GM12878 (cell line): ENCODE results near the gene EBI3. TPM values are rescaled to one million over a fixed set of nuclear protein-coding genes. Genes with fewer than 3 reads are reported as not detected.

Source experiments
- BACH1 ChIP-seq: fragments of 450-650 bp; IDR thresholded peaks from 2 replicates; pipeline ENCODE4 v1.6.1; 2017; ENCODE audit warnings: mild to moderate bottlenecking, borderline replicate concordance
- BHLHE40 ChIP-seq, 2 experiments: fragments of 450-650 bp in 1 of 2; IDR thresholded peaks; 2 replicates each; pipeline ENCODE4 v1.6.1; 2011 to 2017; ENCODE audit warnings: low read depth in 2 of 2, borderline replicate concordance in 1 of 2, improper control_type of control experiment in 1 of 2, low read length in 1 of 2, mild to moderate bottlenecking in 1 of 2
- CEBPZ ChIP-seq: fragments of 150-350 bp; IDR thresholded peaks from 2 replicates; pipeline ENCODE4 v1.6.1; 2016; ENCODE audit warnings: low read depth, low read length
- CHD2 ChIP-seq: IDR thresholded peaks from 2 replicates; pipeline ENCODE4 v1.6.1; 2011; ENCODE audit warnings: low read depth, low read length, improper control_type of control experiment, borderline replicate concordance
- CUX1 ChIP-seq: IDR thresholded peaks from 2 replicates; pipeline ENCODE4 v1.6.1; 2012; ENCODE audit warnings: improper control_type of control experiment, low read depth, low read length; ENCODE audit not compliant: insufficient replicate concordance
- DPF2 ChIP-seq: fragments of 450-650 bp; IDR thresholded peaks from 2 replicates; pipeline ENCODE4 v1.6.1; 2017; ENCODE audit warnings: mild to moderate bottlenecking
- EGR1 ChIP-seq, 2 experiments: IDR thresholded peaks; 1 replicate in 1 of 2; 2 replicates in 1 of 2; pipeline ENCODE4 v1.6.1; 2011 to 2012; ENCODE audit warnings: low read depth in 2 of 2, low read length in 2 of 2, borderline replicate concordance in 1 of 2, mild to moderate bottlenecking in 1 of 2, moderate library complexity in 1 of 2
- IKZF2 ChIP-seq, 2 experiments: fragments of 450-650 bp; IDR thresholded peaks; 2 replicates each; pipeline ENCODE4 v1.6.1; 2017; ENCODE audit warnings: mild to moderate bottlenecking in 2 of 2, moderate library complexity in 2 of 2
- NFYA ChIP-seq: IDR thresholded peaks from 2 replicates; pipeline ENCODE4 v1.6.1; 2011; ENCODE audit warnings: low read depth, mild to moderate bottlenecking, low read length, improper control_type of control experiment, borderline replicate concordance
- PAX8 ChIP-seq: fragments of 450-650 bp; IDR thresholded peaks from 2 replicates; pipeline ENCODE4 v1.6.1; 2017; ENCODE audit warnings: mild to moderate bottlenecking, moderate library complexity
- PML ChIP-seq: IDR thresholded peaks from 2 replicates; pipeline ENCODE4 v1.6.1; 2012; ENCODE audit warnings: low read length, inconsistent platforms
- POLR2AphosphoS5 ChIP-seq: IDR thresholded peaks from 2 replicates; pipeline ENCODE4 v1.6.1; 2011; ENCODE audit warnings: mild to moderate bottlenecking, low read length, inconsistent platforms
- RAD51 ChIP-seq: fragments of 450-650 bp; IDR thresholded peaks from 2 replicates; pipeline ENCODE4 v1.6.1; 2016; ENCODE audit warnings: moderate library complexity, mild to moderate bottlenecking, inconsistent platforms
- RELA ChIP-seq: fragments of 450-650 bp; IDR thresholded peaks from 2 replicates; pipeline ENCODE4 v1.8.0; 2014; ENCODE audit warnings: borderline replicate concordance; ENCODE audit not compliant: partially characterized antibody
- SIN3A ChIP-seq: IDR thresholded peaks from 2 replicates; pipeline ENCODE4 v1.6.1; 2012; ENCODE audit warnings: low read depth, low read length, improper control_type of control experiment
- SKIL ChIP-seq: fragments of 450-650 bp; IDR thresholded peaks from 2 replicates; pipeline ENCODE4 v1.6.1; 2017; ENCODE audit warnings: mild to moderate bottlenecking, low read depth, inconsistent platforms; ENCODE audit not compliant: poor library complexity, severe bottlenecking
- SMARCA5 ChIP-seq: fragments of 450-650 bp; IDR thresholded peaks from 2 replicates; pipeline ENCODE4 v1.6.1; 2017; ENCODE audit warnings: mild to moderate bottlenecking
- SREBF1 ChIP-seq: IDR thresholded peaks from 2 replicates; pipeline ENCODE4 v1.6.1; 2012; ENCODE audit warnings: mild to moderate bottlenecking, low read length
- SREBF2 ChIP-seq: IDR thresholded peaks from 2 replicates; pipeline ENCODE4 v1.6.1; 2012; ENCODE audit warnings: mild to moderate bottlenecking, low read length
- SUPT20H ChIP-seq: IDR thresholded peaks from 2 replicates; pipeline ENCODE4 v1.6.1; 2011; ENCODE audit warnings: low read depth, mild to moderate bottlenecking, low read length, moderate library complexity, borderline replicate concordance; ENCODE audit not compliant: control insufficient read depth
- ZNF24 ChIP-seq: fragments of 450-650 bp; IDR thresholded peaks from 2 replicates; pipeline ENCODE4 v1.6.1; 2017; ENCODE audit warnings: antibody characterized with exemption, mild to moderate bottlenecking
- polyA plus RNA-seq, 11 experiments: library from polyadenylated mRNA; depleted of rRNA in 4 of 11; unstranded in 6 of 11; stranded (reverse) in 5 of 11; fragments of >200 nt; fragmentation: Nextera tagmentation in 4 of 11; fragmentation: Illumina TruSeq in 1 of 11; extraction: Ambion mirVana in 4 of 11; extraction: Trizol in 1 of 11; gene quantifications; 1 replicate in 1 of 11; 2 replicates in 10 of 11; pipeline versions ENCODE4 v1.2.1 to v1.2.3, GENCODE V29; 2011 to 2016; ENCODE audit warnings: inconsistent platforms in 2 of 11, missing spikeins in 2 of 11, low read depth in 1 of 11
- total RNA-seq, 4 experiments: library from RNA; depleted of rRNA in 3 of 4; stranded (reverse); fragments of >200 nt in 3 of 4; fragmentation: Illumina TruSeq in 1 of 4; extraction: Trizol in 1 of 4; gene quantifications; 2 replicates each; pipeline versions ENCODE4 v1.2.1 to v1.2.3, GENCODE V29; 2013 to 2021

The EBI3 gene
- total and polyA plus RNA-seq, 10 of the 15 experiments (the other 5 are each of a cell fraction or from before 2014, with no cell fraction given), result 22.0 to 288 (median 186) TPM

- TF ChIP-seq SUPT20H (no peak), PML (no peak), BHLHE40 (IDR thresholded peaks at IDR 0.05; ENCODE audit: borderline replicate concordance in 1 of 2, low read depth in 2 of 2, low read length in 1 of 2) (peak in 1 of 2 experiments; percentile 14; a peak in 1 of 4 replicates), SMARCA5 (peak; percentile 100), SKIL (no peak), RAD51 (no peak), CEBPZ (no peak), DPF2 (no peak), CUX1 (no peak), CHD2 (no peak), ZNF24 (peak; percentile 82), RELA (no peak), BACH1 (no peak), NFYA (no peak), SREBF2 (no peak), IKZF2 (IDR thresholded peaks at IDR 0.05) (no peak), EGR1 (IDR thresholded peaks at IDR 0.05; ENCODE audit: borderline replicate concordance in 1 of 2, low read depth in 2 of 2, low read length in 2 of 2) (peak in 1 of 2 experiments; percentile 60; a peak in 1 of 3 replicates), POLR2AphosphoS5 (peak; percentile 10; the same call in 1 of the 2 replicates), PAX8 (no peak), SIN3A (no peak), SREBF1 (no peak)
Measured at GRCh38 chr19:4233282-4233853, 4.0 kb downstream of the EBI3 start (continued).
